Effector memory CD8-positive, alpha-beta T cell (primary cell): ENCODE results near the gene ATXN1.
A peak's percentile ranks its signal among the peaks of the same experiment; 100 is the strongest.
"Not testable (repeated sequence)": the region's sequence is repeated elsewhere in the genome, so short reads cannot be mapped to it uniquely, and the experiment has no call there.

Source experiments
- ATAC-seq: fragments of 150-1000 bp; cut with Tn5 transposase; replicated peaks from 2 replicates; pipeline ENCODE4 v1.10.0; 2021; ENCODE audit warnings: mild to moderate bottlenecking, moderate library complexity
- DNase-seq, 3 experiments: peaks; one replicate each; pipeline ENCODE4 v3.0.0; 2021
- H3K27ac Mint-ChIP-seq, 2 donors: one replicate each; pipeline ENCODE4 v1.8.0; 2022; ENCODE audit warnings: mild to moderate bottlenecking in 2 of 2, mixed read lengths in 2 of 2, moderate library complexity in 2 of 2
- H3K27me3 Mint-ChIP-seq, 2 donors: one replicate each; pipeline ENCODE4 v1.8.0; 2022; ENCODE audit warnings: mixed read lengths in 2 of 2
- H3K36me3 Mint-ChIP-seq: one replicate; pipeline ENCODE4 v1.8.0; 2022; ENCODE audit warnings: mild to moderate bottlenecking, moderate library complexity, mixed read lengths; ENCODE audit not compliant: insufficient read depth
- H3K4me1 Mint-ChIP-seq, 2 donors: one replicate each; pipeline ENCODE4 v1.8.0; 2022; ENCODE audit warnings: low read depth in 2 of 2, mixed read lengths in 2 of 2
- H3K4me3 Mint-ChIP-seq, 2 donors: one replicate each; pipeline ENCODE4 v1.8.0; 2022; ENCODE audit warnings: mild to moderate bottlenecking in 2 of 2, mixed read lengths in 2 of 2, moderate library complexity in 2 of 2
- H3K9me3 Mint-ChIP-seq, 2 donors: one replicate each; pipeline ENCODE4 v1.8.0; 2022; ENCODE audit warnings: mixed read lengths in 2 of 2

Gene ATXN1

DNA sequence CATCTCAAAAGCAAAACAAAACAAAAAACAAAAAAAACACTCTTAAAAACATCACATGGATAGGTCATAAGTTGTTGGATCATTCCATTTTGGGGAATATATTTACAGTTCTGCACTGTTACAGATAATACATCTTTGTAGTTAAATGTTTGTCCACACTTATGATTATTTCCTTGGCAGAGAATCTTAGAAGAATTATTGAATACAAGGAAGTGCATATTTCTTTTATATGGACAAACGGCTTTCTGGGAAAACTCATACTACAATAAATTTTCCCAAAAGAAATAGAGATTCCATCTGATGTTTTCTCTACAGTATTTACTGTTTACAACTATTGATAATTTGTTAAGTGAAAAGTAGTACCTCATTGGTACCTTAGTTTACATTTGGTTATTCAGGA lies 489.1 kb downstream of the ATXN1 start:
- no peak overlapping the region for H3K27ac Mint-ChIP-seq
- peaks cover 2 to 8% of the 10 kb centered on the region in 2 donors for H3K27me3 Mint-ChIP-seq
- H3K36me3 Mint-ChIP-seq = no peaks in the 10 kb centered on the region
- DNase-seq = no peak
- H3K4me3 Mint-ChIP-seq = no peak overlapping the region
- ATAC-seq = no peak
- no peaks in the 10 kb centered on the region for H3K9me3 Mint-ChIP-seq
- no peaks in the 10 kb centered on the region for H3K4me1 Mint-ChIP-seq

DNA sequence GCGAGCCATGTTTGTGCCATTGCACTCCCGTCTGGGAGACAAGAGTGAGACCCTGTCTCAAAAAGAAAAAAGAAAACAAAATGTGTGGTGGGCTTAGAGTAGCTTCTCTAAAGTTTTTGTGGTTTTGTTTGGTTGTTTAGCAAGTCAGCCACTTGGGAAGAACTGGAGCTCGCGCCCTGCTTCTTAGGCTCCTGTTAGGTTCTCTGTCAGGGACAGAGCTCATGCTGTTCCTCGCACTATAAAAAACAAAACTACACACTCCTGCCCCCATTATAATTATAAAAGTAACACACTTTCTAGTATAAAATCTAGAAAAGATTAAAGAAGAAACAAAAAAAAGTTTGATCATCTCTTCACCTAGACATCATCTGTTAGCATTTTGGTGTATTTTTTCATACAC lies 489.8 kb downstream of the ATXN1 start:
- no peak for ATAC-seq
- Mint-ChIP-seq H3K27me3 (peaks cover 0 to 8% of the 10 kb centered on the region in 2 donors), H3K9me3 (no peaks in the 10 kb centered on the region), H3K4me3 (no peak overlapping the region), H3K27ac (no peak overlapping the region), H3K36me3 (no peaks in the 10 kb centered on the region), H3K4me1 (no peaks in the 10 kb centered on the region)
- DNase-seq = no peak

DNA sequence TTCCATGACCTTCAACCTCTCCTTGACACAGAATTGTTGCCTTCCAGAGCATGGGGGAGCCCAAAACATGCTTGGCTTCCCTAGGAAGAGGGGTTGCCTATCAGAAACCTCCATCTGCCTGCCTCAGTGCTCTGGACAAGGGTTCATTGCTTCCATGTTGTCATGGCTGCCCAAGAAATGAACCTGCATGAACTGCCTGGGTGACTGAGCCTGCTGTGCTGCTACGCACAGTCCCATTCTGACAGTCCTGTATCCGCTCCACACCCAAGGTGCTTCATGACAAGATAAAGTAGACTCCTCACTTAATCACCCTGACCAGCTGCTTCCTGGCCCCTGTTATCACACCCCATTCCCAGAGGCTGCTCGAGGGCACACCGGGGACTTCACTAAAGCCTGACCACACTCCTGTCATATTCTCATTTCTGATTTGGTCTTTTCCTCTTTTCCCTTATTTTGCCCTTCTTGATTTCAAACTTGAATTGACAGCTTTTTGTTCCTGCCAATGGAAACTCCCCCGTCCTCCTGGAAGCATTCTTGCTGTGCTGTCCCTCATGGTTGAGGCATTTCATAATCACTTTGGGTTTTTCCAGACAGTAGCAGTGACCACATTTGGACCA lies 491.0 kb downstream of the ATXN1 start:
- H3K27ac Mint-ChIP-seq = no peak overlapping the region
- no peaks in the 10 kb centered on the region for H3K36me3 Mint-ChIP-seq
- no peaks in the 10 kb centered on the region for H3K9me3 Mint-ChIP-seq
- DNase-seq (no peak), ATAC-seq (no peak)
- H3K4me1 Mint-ChIP-seq = no peaks in the 10 kb centered on the region
- no peak overlapping the region for H3K4me3 Mint-ChIP-seq
- H3K27me3 Mint-ChIP-seq = peaks cover 0 to 8% of the 10 kb centered on the region in 2 donors

GRCh38 chr6:16269442-16270070 lies 491.7 kb downstream of the ATXN1 start:
- H3K27me3 Mint-ChIP-seq, DNase-seq, ATAC-seq, H3K27ac Mint-ChIP-seq, H3K36me3 Mint-ChIP-seq, H3K4me3 Mint-ChIP-seq, H3K9me3 Mint-ChIP-seq, H3K4me1 Mint-ChIP-seq: not testable (repeated sequence)

DNA sequence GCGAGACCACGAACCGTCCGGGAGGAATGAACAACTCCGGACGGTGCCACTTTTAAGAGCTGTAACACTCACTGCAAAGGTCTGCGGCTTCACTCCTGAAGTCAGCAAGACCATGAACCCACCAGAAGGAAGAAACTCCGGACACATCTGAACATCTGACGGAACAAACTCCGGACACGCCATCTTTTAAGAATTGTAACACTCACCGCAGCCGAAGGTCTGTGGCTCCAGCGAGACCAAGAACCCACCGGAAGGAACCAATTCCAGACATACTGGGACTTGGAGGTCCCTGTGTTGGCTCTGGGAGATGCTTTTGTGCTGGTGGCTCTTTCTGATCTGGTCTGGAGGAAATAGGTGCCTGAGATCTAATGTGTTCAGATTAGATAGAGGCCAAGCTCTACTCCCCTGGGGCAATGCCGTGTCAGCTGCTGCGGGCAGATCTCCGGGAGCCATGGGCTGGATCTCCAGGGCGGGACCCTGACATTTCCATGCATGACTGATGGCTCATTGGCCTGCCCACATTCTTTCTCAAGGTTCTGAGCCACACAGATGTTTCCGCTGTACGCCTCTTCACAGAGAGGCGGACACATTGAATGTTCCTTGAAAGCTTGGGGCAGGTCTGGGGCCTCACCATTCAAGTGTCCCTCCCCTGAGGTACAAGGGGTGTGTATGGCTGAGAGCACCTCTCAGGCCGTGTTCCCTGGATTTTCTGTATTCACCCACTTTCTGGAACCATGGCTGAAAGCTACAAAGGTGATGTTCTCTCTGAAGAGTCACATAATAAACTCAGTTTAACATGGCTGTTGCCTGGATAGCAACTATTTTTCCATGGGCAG lies 493.6 kb downstream of the ATXN1 start:
- peaks cover 0 to 8% of the 10 kb centered on the region in 2 donors for H3K27me3 Mint-ChIP-seq
- no peak overlapping the region for H3K4me3 Mint-ChIP-seq
- DNase-seq (no peak), ATAC-seq (no peak)
- no peaks in the 10 kb centered on the region for H3K4me1 Mint-ChIP-seq
- no peaks in the 10 kb centered on the region for H3K9me3 Mint-ChIP-seq
- no peaks in the 10 kb centered on the region for H3K36me3 Mint-ChIP-seq
- H3K27ac Mint-ChIP-seq = peak overlapping the region in 1 of 2 donors; percentile 46

- Mint-ChIP-seq H3K27ac (no peak overlapping the region), H3K9me3 (no peaks in the 10 kb centered on the region), H3K27me3 (peaks cover 0 to 8% of the 10 kb centered on the region in 2 donors), H3K36me3 (no peaks in the 10 kb centered on the region), H3K4me3 (no peak overlapping the region), H3K4me1 (no peaks in the 10 kb centered on the region)
- DNase-seq = no peak
- ATAC-seq = no peak
These were observed 495.6 kb downstream of the ATXN1 start for GRCh38 chr6:16265351-16266341.

GRCh38 chr6:16264785-16265184 lies 496.5 kb downstream of the ATXN1 start:
- H3K36me3 Mint-ChIP-seq = no peaks in the 10 kb centered on the region
- no peaks in the 10 kb centered on the region for H3K4me1 Mint-ChIP-seq
- ATAC-seq (no peak), DNase-seq (no peak)
- H3K4me3 Mint-ChIP-seq = no peak overlapping the region
- peaks cover 0 to under 1% of the 10 kb centered on the region in 2 donors for H3K27me3 Mint-ChIP-seq
- no peaks in the 10 kb centered on the region for H3K9me3 Mint-ChIP-seq
- no peak overlapping the region for H3K27ac Mint-ChIP-seq

DNA sequence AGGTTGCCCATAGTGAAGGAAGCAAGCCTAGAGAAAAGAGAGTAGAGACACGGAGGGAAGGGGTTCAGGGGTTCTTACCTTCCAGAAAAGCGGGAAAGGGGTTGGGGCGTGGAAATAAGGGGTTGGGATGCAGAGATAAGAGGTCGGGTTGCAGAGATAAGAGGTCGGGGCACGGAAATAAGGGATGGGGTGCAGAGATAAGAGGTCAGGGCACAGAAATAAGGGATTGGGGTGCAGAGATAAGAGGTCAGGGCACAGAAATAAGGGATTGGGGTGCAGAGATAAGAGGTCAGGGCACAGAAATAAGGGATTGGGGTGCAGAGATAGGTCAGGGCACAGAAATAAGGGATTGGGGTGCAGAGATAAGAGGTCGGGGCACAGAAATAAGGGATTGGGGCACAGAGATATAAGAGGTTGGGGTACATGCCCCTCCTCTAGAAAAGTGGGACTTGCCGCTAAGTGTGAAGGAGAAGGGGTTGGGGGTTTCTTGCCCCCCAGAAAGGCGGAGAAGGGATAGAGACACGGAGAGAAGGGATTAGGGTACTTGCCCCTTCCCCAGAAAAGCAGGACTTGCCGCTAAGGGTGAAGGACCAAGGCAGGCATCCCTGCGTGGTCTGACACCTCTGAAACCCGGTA lies 497.7 kb downstream of the ATXN1 start:
- not testable (repeated sequence) for H3K4me1 Mint-ChIP-seq, H3K9me3 Mint-ChIP-seq, H3K27ac Mint-ChIP-seq, ATAC-seq, H3K27me3 Mint-ChIP-seq, H3K4me3 Mint-ChIP-seq, DNase-seq, H3K36me3 Mint-ChIP-seq

GRCh38 chr6:16262773-16263172 lies 498.5 kb downstream of the ATXN1 start:
- H3K9me3 Mint-ChIP-seq, H3K27ac Mint-ChIP-seq, H3K4me1 Mint-ChIP-seq, H3K4me3 Mint-ChIP-seq, DNase-seq, ATAC-seq, H3K36me3 Mint-ChIP-seq, H3K27me3 Mint-ChIP-seq: not testable (repeated sequence)

- not testable (repeated sequence) for ATAC-seq, H3K27me3 Mint-ChIP-seq
These were observed 500.7 kb downstream of the ATXN1 start for GRCh38 chr6:16260602-16261001.

GRCh38 chr6:16259604-16260003 lies 501.7 kb downstream of the ATXN1 start:
- ATAC-seq, DNase-seq, H3K4me1 Mint-ChIP-seq, H3K4me3 Mint-ChIP-seq, H3K36me3 Mint-ChIP-seq, H3K27me3 Mint-ChIP-seq, H3K27ac Mint-ChIP-seq, H3K9me3 Mint-ChIP-seq: not testable (repeated sequence)

More at GRCh38 chr6:16260602-16261001, 500.7 kb downstream of the ATXN1 start:
- H3K4me1 Mint-ChIP-seq, H3K4me3 Mint-ChIP-seq, H3K27ac Mint-ChIP-seq, H3K36me3 Mint-ChIP-seq, DNase-seq, H3K9me3 Mint-ChIP-seq: not testable (repeated sequence)

DNA sequence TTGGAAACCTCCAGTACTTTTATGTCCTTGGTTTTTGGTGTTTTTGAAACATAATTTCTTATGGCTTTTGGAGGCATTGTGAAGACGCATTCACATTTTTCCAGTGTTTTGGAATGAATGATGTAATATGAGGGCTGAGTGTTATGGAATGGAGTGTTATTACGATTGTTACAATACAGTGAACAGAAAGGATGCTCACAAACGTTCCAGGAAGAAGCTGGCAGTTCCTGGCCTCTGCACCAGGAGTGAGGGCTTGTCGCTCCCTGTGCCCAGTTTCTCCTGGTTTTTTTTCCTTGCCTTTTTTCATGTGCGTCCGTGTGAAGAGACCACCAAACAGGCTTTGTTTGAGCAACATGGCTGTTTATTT lies 502.6 kb downstream of the ATXN1 start:
- H3K27ac Mint-ChIP-seq = no peak overlapping the region
- ATAC-seq (no peak), DNase-seq (no peak)
- no peaks in the 10 kb centered on the region for H3K4me1 Mint-ChIP-seq
- no peaks in the 10 kb centered on the region for H3K9me3 Mint-ChIP-seq
- peaks cover 5 to 10% of the 10 kb centered on the region in 2 donors for H3K27me3 Mint-ChIP-seq
- no peaks in the 10 kb centered on the region for H3K36me3 Mint-ChIP-seq
- no peak overlapping the region for H3K4me3 Mint-ChIP-seq
